ENCODE measurements around the gene MR1. TPM values are rescaled to one million over a fixed set of nuclear protein-coding genes. Genes with fewer than 3 reads are reported as not detected.

Gene MR1
- total and polyA plus RNA-seq, 9 of the 15 experiments (the other 6 are each of a cell fraction or from before 2014, with no cell fraction given) = 9.7 to 21.7 (median 15.6) TPM

DNA sequence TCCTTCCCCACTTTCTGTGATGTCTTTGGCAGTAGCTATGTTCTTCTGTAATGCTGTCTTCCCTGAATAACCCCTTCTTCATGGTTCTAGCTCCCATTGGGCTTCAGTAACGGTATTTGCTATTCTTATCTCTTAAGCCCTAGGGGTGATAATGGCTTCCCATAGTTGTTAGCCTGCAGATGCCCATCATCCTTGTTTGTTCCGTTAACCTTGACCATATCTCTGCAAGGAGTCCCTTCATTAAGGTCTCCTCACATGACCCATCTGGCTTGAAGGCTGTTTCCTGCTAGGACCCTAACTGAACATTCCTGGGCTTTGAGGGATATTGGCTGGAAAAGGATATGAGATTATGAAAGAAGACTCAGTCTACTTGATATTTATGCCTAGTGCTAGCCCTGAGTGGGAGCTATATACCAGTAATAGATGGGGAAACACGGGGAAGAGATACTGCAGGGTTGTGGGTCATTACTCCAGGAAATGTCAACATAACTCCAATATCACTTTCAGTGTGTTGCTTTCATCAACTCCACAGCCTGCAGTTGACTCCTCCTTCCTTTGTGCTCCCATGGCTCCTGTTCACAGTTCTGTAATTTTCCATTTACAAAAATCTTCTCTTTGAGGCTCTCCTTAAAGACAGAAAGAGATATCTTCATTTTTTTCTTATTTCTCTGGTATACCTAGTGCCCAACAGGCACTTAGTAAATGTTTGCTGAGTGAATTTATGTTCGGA is 2.5 kb downstream of the MR1 start (continued):
- TF ChIP-seq, protein P1, sequence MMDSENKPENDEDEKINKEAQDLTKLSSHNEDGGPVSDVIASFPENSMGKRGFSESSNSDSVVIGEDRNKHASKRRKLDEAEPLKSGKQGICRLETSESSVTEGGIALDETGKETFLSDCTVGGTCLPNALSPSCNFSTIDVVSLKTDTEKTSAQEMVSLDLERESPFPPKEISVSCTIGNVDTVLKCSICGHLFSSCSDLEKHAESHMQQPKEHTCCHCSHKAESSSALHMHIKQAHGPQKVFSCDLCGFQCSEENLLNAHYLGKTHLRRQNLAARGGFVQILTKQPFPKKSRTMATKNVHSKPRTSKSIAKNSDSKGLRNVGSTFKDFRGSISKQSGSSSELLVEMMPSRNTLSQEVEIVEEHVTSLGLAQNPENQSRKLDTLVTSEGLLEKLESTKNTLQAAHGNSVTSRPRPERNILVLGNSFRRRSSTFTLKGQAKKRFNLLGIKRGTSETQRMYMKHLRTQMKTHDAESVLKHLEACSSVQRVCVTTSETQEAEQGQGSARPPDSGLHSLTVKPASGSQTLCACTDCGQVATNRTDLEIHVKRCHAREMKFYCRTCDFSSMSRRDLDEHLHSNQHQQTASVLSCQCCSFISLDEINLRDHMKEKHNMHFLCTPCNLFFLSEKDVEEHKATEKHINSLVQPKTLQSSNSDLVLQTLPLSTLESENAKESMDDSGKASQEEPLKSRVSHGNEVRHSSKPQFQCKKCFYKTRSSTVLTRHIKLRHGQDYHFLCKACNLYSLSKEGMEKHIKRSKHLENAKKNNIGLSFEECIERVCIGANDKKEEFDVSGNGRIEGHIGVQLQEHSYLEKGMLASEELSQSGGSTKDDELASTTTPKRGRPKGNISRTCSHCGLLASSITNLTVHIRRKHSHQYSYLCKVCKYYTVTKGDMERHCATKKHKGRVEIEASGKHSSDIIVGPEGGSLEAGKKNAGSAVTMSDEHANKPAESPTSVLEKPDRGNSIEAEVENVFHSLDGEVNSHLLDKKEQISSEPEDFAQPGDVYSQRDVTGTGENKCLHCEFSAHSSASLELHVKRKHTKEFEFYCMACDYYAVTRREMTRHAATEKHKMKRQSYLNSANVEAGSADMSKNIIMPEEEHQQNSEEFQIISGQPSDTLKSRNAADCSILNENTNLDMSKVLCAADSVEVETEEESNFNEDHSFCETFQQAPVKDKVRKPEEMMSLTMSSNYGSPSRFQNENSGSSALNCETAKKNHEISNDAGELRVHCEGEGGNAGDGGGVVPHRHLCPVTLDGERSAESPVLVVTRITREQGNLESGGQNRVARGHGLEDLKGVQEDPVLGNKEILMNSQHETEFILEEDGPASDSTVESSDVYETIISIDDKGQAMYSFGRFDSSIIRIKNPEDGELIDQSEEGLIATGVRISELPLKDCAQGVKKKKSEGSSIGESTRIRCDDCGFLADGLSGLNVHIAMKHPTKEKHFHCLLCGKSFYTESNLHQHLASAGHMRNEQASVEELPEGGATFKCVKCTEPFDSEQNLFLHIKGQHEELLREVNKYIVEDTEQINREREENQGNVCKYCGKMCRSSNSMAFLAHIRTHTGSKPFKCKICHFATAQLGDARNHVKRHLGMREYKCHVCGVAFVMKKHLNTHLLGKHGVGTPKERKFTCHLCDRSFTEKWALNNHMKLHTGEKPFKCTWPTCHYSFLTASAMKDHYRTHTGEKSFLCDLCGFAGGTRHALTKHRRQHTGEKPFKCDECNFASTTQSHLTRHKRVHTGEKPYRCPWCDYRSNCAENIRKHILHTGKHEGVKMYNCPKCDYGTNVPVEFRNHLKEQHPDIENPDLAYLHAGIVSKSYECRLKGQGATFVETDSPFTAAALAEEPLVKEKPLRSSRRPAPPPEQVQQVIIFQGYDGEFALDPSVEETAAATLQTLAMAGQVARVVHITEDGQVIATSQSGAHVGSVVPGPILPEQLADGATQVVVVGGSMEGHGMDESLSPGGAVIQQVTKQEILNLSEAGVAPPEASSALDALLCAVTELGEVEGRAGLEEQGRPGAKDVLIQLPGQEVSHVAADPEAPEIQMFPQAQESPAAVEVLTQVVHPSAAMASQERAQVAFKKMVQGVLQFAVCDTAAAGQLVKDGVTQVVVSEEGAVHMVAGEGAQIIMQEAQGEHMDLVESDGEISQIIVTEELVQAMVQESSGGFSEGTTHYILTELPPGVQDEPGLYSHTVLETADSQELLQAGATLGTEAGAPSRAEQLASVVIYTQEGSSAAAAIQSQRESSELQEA (IDR thresholded peaks at IDR 0.05; ENCODE audit: low read depth) = no peak
- TF ChIP-seq L3MBTL2 (IDR thresholded peaks at IDR 0.05) (peak; percentile 64), RBM17 (IDR thresholded peaks at IDR 0.05; ENCODE audit: borderline replicate concordance, low read depth, low read length) (no peak), SOX6 (IDR thresholded peaks at IDR 0.05) (peak; percentile 71), ZFP36 (IDR thresholded peaks at IDR 0.05; ENCODE audit: low read depth, low read length, partially characterized antibody) (no peak), JUN (IDR thresholded peaks at IDR 0.05; ENCODE audit: borderline replicate concordance, low read depth, low read length) (no peak), JUN (CRISPR knock-in tag; IDR thresholded peaks at IDR 0.05; ENCODE audit: borderline replicate concordance) (no peak), CHD4 (IDR thresholded peaks at IDR 0.05; ENCODE audit: insufficient read depth, insufficient replicate concordance, low read depth, low read length, poor library complexity, severe bottlenecking) (no peak), PYGO2 (tag; IDR thresholded peaks at IDR 0.05) (no peak), HDAC3 (IDR thresholded peaks at IDR 0.05; ENCODE audit: borderline replicate concordance, partially characterized antibody) (no peak), CTBP1 (IDR thresholded peaks at IDR 0.05; ENCODE audit: borderline replicate concordance) (peak; percentile 92), POU5F1 (IDR thresholded peaks at IDR 0.05; ENCODE audit: borderline replicate concordance, low read depth, low read length, partially characterized antibody) (no peak)
- TF ChIP-seq, protein P2, sequence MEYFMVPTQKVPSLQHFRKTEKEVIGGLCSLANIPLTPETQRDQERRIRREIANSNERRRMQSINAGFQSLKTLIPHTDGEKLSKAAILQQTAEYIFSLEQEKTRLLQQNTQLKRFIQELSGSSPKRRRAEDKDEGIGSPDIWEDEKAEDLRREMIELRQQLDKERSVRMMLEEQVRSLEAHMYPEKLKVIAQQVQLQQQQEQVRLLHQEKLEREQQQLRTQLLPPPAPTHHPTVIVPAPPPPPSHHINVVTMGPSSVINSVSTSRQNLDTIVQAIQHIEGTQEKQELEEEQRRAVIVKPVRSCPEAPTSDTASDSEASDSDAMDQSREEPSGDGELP (CRISPR knock-in tag; IDR thresholded peaks at IDR 0.05; ENCODE audit: borderline replicate concordance) = no peak
- TF ChIP-seq, protein P3, sequence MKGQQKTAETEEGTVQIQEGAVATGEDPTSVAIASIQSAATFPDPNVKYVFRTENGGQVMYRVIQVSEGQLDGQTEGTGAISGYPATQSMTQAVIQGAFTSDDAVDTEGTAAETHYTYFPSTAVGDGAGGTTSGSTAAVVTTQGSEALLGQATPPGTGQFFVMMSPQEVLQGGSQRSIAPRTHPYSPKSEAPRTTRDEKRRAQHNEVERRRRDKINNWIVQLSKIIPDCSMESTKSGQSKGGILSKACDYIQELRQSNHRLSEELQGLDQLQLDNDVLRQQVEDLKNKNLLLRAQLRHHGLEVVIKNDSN (CRISPR knock-in tag; IDR thresholded peaks at IDR 0.05) = no peak
- TF ChIP-seq, protein P4, sequence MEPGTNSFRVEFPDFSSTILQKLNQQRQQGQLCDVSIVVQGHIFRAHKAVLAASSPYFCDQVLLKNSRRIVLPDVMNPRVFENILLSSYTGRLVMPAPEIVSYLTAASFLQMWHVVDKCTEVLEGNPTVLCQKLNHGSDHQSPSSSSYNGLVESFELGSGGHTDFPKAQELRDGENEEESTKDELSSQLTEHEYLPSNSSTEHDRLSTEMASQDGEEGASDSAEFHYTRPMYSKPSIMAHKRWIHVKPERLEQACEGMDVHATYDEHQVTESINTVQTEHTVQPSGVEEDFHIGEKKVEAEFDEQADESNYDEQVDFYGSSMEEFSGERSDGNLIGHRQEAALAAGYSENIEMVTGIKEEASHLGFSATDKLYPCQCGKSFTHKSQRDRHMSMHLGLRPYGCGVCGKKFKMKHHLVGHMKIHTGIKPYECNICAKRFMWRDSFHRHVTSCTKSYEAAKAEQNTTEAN (CRISPR knock-in tag; IDR thresholded peaks at IDR 0.05) = no peak
